IMR-90 (cell line): ENCODE results near the gene PLPP4.

Experiments
- BHLHE40 ChIP-seq: fragments of 150-350 bp; IDR thresholded peaks from 2 replicates; pipeline ENCODE4 v1.6.1; 2016; ENCODE audit warnings: mild to moderate bottlenecking, low read depth, low read length
- CEBPB ChIP-seq: IDR thresholded peaks from 2 replicates; pipeline ENCODE4 v1.6.1; 2012; ENCODE audit warnings: low read depth, low read length, improper control_type of control experiment
- FOS ChIP-seq: fragments of 150-350 bp; IDR thresholded peaks from 2 replicates; pipeline ENCODE4 v1.6.1; 2016; ENCODE audit warnings: low read depth, low read length
- MAFK ChIP-seq: IDR thresholded peaks from 2 replicates; pipeline ENCODE4 v1.6.1; 2012; ENCODE audit warnings: low read depth, low read length, improper control_type of control experiment
- MXI1 ChIP-seq: IDR thresholded peaks from 2 replicates; pipeline ENCODE4 v1.6.1; 2012; ENCODE audit warnings: low read depth, mild to moderate bottlenecking, low read length, moderate library complexity, borderline replicate concordance
- POLR2A ChIP-seq: IDR thresholded peaks from 2 replicates; pipeline ENCODE4 v1.6.1; 2012; ENCODE audit warnings: mild to moderate bottlenecking, low read depth, low read length
- RAD21 ChIP-seq: IDR thresholded peaks from 2 replicates; pipeline ENCODE4 v1.6.1; 2012; ENCODE audit warnings: low read length, improper control_type of control experiment
- RCOR1 ChIP-seq: IDR thresholded peaks from 2 replicates; pipeline ENCODE4 v1.6.1; 2012; ENCODE audit warnings: mild to moderate bottlenecking, low read length, improper control_type of control experiment; ENCODE audit not compliant: insufficient replicate concordance
- RFX5 ChIP-seq: IDR thresholded peaks from 2 replicates; pipeline ENCODE4 v1.8.0; 2012; ENCODE audit warnings: low read depth, mild to moderate bottlenecking, low read length, moderate library complexity
- SMC3 ChIP-seq: fragments of 150-350 bp; IDR thresholded peaks from 2 replicates; pipeline ENCODE4 v1.6.1; 2016; ENCODE audit warnings: low read depth, mild to moderate bottlenecking, antibody characterized with exemption, low read length, moderate library complexity
- TF ChIP-seq, protein P1 (sequence below): conservative IDR thresholded peaks from 2 replicates; pipeline ENCODE4 v1.5.1; 2012; ENCODE audit warnings: mild to moderate bottlenecking, low read depth, low read length, improper control_type of control experiment
- TF ChIP-seq, protein P2 (sequence below): fragments of 150-350 bp; IDR thresholded peaks from 2 replicates; pipeline ENCODE4 v1.6.1; 2017; ENCODE audit warnings: mild to moderate bottlenecking, antibody characterized with exemption, low read length, low read depth

DNA sequence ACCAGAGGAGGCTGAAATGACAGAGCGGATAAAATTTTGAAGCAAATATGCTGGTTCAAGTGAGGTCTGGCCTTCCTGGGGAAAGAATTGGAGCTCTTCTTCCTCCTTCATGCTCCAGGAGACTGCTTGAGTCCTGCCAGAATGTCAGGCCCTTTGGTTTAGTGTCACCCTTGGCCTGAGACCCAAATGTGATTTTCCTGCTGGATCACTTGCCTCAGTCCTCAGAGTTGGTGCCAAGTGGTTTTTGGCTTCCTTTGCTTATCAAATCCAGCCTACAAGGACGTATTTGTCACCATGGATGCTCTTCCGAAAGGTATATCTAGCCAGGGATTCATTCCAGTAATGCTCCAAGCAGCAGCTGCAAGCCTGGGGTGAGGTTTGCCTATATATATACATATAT is 118.4 kb downstream of the PLPP4 start:
- no peak for TF ChIP-seq RCOR1
- TF ChIP-seq, protein P1, sequence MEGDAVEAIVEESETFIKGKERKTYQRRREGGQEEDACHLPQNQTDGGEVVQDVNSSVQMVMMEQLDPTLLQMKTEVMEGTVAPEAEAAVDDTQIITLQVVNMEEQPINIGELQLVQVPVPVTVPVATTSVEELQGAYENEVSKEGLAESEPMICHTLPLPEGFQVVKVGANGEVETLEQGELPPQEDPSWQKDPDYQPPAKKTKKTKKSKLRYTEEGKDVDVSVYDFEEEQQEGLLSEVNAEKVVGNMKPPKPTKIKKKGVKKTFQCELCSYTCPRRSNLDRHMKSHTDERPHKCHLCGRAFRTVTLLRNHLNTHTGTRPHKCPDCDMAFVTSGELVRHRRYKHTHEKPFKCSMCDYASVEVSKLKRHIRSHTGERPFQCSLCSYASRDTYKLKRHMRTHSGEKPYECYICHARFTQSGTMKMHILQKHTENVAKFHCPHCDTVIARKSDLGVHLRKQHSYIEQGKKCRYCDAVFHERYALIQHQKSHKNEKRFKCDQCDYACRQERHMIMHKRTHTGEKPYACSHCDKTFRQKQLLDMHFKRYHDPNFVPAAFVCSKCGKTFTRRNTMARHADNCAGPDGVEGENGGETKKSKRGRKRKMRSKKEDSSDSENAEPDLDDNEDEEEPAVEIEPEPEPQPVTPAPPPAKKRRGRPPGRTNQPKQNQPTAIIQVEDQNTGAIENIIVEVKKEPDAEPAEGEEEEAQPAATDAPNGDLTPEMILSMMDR: no peak
- TF ChIP-seq POLR2A: no peak
- TF ChIP-seq RAD21: no peak
- no peak for TF ChIP-seq RFX5
- TF ChIP-seq FOS: no peak
- TF ChIP-seq CEBPB: no peak
- no peak for TF ChIP-seq BHLHE40
- no peak for TF ChIP-seq MAFK
- TF ChIP-seq SMC3: no peak
- TF ChIP-seq, protein P2, sequence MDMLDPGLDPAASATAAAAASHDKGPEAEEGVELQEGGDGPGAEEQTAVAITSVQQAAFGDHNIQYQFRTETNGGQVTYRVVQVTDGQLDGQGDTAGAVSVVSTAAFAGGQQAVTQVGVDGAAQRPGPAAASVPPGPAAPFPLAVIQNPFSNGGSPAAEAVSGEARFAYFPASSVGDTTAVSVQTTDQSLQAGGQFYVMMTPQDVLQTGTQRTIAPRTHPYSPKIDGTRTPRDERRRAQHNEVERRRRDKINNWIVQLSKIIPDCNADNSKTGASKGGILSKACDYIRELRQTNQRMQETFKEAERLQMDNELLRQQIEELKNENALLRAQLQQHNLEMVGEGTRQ: no peak
- TF ChIP-seq MXI1: no peak
